Sigmoid colon (tissue), 4 donors: ENCODE results near the gene OGFR.

Experiments
- EP300 ChIP-seq, 4 donors: sonication (generic); formaldehyde crosslinking; IDR thresholded peaks; one replicate each; pipeline ENCODE4 v1.6.1; 2017; ENCODE audit warnings: antibody characterized with exemption in 4 of 4
- POLR2AphosphoS5 ChIP-seq, 4 donors: sonication (generic); formaldehyde crosslinking; IDR thresholded peaks; one replicate each; pipeline ENCODE4 v1.6.1; 2017; ENCODE audit warnings: antibody characterized with exemption in 4 of 4
- TF ChIP-seq, protein P1 (sequence below), 4 experiments: fragments of 450-650 bp in 3 of 4; fragments of 200-600 bp in 1 of 4; IDR thresholded peaks; one replicate each; pipeline ENCODE4 v1.5.1; 2016 to 2019; ENCODE audit warnings: antibody characterized with exemption in 4 of 4, mild to moderate bottlenecking in 3 of 4, moderate library complexity in 2 of 4

DNA sequence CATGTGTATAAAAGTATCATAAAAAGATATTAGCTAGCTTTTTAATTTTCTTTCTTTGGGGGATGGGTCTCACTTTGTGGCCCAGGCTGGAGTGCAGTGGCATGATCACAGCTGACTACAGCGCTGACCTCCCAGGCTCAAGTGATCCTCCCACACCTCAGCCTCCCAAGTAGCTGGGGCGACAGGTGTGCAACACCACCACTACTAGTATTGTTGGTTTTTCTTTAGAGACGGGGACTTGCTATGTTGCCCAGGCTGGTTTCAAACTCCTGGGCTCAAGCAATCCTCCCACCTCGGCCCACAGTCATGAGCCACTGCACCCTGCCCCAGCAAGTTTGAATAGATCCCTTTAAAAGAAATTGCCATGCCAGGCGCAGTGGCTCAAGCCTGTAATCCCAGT, 50.5 kb downstream of the OGFR start:
- TF ChIP-seq POLR2AphosphoS5 (IDR thresholded peaks at IDR 0.05): no peak
- TF ChIP-seq EP300 (IDR thresholded peaks at IDR 0.05): no peak
- TF ChIP-seq, protein P1, sequence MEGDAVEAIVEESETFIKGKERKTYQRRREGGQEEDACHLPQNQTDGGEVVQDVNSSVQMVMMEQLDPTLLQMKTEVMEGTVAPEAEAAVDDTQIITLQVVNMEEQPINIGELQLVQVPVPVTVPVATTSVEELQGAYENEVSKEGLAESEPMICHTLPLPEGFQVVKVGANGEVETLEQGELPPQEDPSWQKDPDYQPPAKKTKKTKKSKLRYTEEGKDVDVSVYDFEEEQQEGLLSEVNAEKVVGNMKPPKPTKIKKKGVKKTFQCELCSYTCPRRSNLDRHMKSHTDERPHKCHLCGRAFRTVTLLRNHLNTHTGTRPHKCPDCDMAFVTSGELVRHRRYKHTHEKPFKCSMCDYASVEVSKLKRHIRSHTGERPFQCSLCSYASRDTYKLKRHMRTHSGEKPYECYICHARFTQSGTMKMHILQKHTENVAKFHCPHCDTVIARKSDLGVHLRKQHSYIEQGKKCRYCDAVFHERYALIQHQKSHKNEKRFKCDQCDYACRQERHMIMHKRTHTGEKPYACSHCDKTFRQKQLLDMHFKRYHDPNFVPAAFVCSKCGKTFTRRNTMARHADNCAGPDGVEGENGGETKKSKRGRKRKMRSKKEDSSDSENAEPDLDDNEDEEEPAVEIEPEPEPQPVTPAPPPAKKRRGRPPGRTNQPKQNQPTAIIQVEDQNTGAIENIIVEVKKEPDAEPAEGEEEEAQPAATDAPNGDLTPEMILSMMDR (IDR thresholded peaks at IDR 0.05): no peak
